ENCODE measurements around the gene FRMD4B.

DNA sequence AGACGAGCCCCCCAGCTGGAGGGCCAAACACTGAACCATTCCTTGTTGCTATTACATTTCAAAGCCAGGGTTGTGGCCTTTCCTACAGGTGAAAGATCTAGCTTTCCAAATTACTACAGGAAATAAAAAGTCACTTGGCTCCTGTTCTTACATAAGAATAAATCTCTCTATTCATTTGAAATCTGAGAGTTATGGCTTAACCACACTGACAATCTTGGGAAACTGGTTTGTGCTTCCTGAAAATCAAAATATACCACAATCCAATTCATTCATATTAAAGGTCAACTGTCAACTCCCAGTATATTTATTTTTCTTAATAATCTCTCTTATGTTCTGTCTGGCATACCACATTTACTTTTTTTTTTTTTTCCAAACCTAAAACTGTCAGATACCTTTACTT is 159.8 kb downstream of the FRMD4B start:
- TF ChIP-seq POLR2A (IDR thresholded peaks at IDR 0.05) = no peak
- TF ChIP-seq, protein P1, sequence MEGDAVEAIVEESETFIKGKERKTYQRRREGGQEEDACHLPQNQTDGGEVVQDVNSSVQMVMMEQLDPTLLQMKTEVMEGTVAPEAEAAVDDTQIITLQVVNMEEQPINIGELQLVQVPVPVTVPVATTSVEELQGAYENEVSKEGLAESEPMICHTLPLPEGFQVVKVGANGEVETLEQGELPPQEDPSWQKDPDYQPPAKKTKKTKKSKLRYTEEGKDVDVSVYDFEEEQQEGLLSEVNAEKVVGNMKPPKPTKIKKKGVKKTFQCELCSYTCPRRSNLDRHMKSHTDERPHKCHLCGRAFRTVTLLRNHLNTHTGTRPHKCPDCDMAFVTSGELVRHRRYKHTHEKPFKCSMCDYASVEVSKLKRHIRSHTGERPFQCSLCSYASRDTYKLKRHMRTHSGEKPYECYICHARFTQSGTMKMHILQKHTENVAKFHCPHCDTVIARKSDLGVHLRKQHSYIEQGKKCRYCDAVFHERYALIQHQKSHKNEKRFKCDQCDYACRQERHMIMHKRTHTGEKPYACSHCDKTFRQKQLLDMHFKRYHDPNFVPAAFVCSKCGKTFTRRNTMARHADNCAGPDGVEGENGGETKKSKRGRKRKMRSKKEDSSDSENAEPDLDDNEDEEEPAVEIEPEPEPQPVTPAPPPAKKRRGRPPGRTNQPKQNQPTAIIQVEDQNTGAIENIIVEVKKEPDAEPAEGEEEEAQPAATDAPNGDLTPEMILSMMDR (IDR thresholded peaks at IDR 0.05) = no peak

Measured in adrenal gland (tissue), 5 donors.